HG03066 (cell line): ENCODE measurements around the gene ZSCAN23.
A peak's percentile ranks its signal among the peaks of the same experiment; 100 is the strongest.
"Not testable (repeated sequence)": the region's sequence is repeated elsewhere in the genome, so short reads cannot be mapped to it uniquely, and the experiment has no call there.

Experiments
- ATAC-seq: cut with Tn5 transposase; IDR thresholded peaks from one replicate; pipeline ENCODE4 v1.9.1; 2021; ENCODE audit warnings: low read depth; ENCODE audit not compliant: unreplicated experiment

The ZSCAN23 gene

GRCh38 chr6:28443112-28443773 is at the start of gene ZSCAN23:
ZSCAN23 (minus strand) TSS chr6:28443491; CDS start chr6:28436266, 7,225 bp downstream.
- ATAC-seq, result peak; percentile 85

- no peak for ATAC-seq
Observed at GRCh38 chr6:28491984-28492317, 48.7 kb upstream of the ZSCAN23 start.

- no peak for ATAC-seq
Observed at GRCh38 chr6:28490205-28490890, 47.1 kb upstream of the ZSCAN23 start.

GRCh38 chr6:28489366-28490204 is 46.3 kb upstream of the ZSCAN23 start:
- ATAC-seq, result no peak

GRCh38 chr6:28488916-28489365 is 45.6 kb upstream of the ZSCAN23 start:
- ATAC-seq, result no peak

GRCh38 chr6:28486988-28487742 is 43.9 kb upstream of the ZSCAN23 start:
- ATAC-seq, result no peak

GRCh38 chr6:28486533-28486932 is 43.2 kb upstream of the ZSCAN23 start:
- ATAC-seq, result no peak

- ATAC-seq, result no peak
Observed at GRCh38 chr6:28485482-28485881, 42.2 kb upstream of the ZSCAN23 start.

GRCh38 chr6:28480253-28480932 is 37.1 kb upstream of the ZSCAN23 start:
- no peak for ATAC-seq

GRCh38 chr6:28478518-28478917 is 35.2 kb upstream of the ZSCAN23 start:
- ATAC-seq, result no peak

GRCh38 chr6:28474441-28475219 is 31.3 kb upstream of the ZSCAN23 start:
- ATAC-seq, result no peak

- ATAC-seq, result not testable (repeated sequence)
Observed at GRCh38 chr6:28469153-28469745, 26.0 kb upstream of the ZSCAN23 start.

- ATAC-seq, result no peak
Observed at GRCh38 chr6:28468056-28468455, 24.8 kb upstream of the ZSCAN23 start.

GRCh38 chr6:28462401-28462800 is 19.1 kb upstream of the ZSCAN23 start:
- ATAC-seq, result no peak

- ATAC-seq, result no peak
Observed at GRCh38 chr6:28458568-28458967, 15.3 kb upstream of the ZSCAN23 start.

- ATAC-seq, result no peak
Observed at GRCh38 chr6:28449056-28449455, 5.8 kb upstream of the ZSCAN23 start.

- not testable (repeated sequence) for ATAC-seq
Observed at GRCh38 chr6:28447512-28447906, 4.2 kb upstream of the ZSCAN23 start.

- ATAC-seq, result no peak
Observed at GRCh38 chr6:28446818-28447511, 3.7 kb upstream of the ZSCAN23 start.
